HG03521 (cell line): ENCODE data around the gene NVL.
"Not testable (repeated sequence)": the region's sequence is repeated elsewhere in the genome, so short reads cannot be mapped to it uniquely, and the experiment has no call there.

Source experiments
- ATAC-seq: cut with Tn5 transposase; IDR thresholded peaks from one replicate; pipeline ENCODE4 v1.9.1; 2021; ENCODE audit warnings: mild to moderate bottlenecking, moderate library complexity; ENCODE audit not compliant: unreplicated experiment

Gene NVL

GRCh38 chr1:224329842-224330753 lies at the start of gene NVL:
NVL (minus strand) TSS chr1:224330172; CDS start chr1:224330127, 45 bp downstream.
- peak; percentile 73 for ATAC-seq

DNA sequence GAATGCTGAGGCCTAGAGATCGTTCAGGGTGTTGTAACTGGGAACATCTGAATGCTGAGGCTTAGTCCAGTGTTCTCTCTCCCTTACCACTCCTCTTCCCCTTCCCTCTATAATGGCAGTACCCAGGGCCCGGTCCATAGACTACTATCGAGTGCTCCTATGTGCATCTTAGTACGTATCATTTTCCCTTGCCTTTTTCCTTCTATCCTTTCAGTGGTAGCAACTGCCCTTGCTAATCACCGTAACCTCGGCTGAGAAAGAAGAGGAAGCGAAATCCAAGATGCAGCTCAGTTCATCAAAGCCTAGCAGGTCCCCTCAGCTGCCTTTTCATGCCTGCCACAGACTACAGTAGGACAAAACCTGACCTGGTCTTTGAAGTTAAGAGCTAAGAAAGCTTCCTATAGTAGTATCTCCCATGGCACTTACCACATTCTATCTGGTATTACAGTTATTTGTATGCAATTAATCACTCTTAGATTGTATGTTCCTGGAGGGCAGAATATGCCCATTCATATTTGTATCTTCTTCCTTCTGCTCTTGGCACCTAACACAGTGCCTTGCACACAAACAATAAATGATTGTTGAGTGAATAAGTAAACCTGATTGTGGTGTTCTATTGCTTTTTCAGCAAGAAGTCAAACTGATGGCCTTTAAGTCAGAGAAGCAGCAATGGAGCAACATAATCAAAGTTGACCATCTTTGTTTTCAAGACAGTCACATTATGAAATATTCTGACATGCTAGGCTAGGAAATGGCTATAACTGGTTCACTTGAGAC lies 49.1 kb upstream of the NVL start:
- ATAC-seq = no peak

- ATAC-seq = peak; percentile 48
Observed at GRCh38 chr1:224377676-224378006, 47.7 kb upstream of the NVL start.

GRCh38 chr1:224375059-224375458 lies 45.1 kb upstream of the NVL start:
- ATAC-seq = no peak

DNA sequence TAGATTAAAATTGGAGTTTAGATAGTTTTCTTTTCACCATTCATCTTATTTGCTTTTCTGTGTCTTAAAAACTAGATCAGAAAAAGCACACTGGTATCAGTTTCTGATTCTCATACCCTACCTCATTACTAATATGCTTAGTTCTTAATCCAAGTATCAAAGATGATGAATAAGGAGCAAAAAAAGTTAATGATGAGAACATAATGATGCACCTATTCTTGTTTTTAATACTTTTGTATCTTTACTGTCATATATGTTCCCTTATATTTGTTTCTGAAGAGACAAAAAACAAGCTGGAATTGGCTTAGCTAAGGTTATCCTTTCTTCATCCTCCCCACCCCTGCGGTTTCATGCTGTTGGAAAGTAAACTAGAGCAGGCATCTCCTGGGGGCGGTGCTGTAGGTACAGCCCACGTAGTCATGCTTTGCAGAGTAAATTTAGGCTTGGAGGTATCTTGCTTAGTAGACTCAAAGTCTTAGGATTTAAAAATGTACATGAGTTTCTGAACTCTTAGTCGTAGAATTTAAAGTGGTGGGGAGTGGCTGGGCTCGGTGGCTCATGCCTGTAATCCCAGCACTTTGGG lies 43.1 kb upstream of the NVL start:
- ATAC-seq = no peak

DNA sequence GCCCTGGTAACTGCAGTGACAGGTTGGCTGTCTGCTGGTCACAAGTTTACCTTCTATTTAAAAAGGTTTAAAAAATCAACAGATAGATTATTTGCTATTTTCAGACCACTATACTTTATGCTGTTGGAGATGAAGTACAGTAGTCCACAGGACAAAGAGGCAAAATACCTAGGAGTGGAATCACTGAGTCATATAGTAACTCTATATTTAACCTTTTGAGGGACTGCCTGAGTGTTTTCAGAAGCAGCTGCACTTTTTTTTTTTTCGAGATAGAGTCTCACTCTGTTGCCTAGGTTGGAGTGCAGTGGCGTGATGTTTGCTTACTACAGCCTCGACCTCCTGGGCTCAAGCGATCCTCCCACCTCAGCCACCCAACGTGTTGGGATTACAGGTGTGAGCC lies 38.4 kb upstream of the NVL start:
- ATAC-seq = peak; percentile 65

GRCh38 chr1:224359207-224359606 lies 29.2 kb upstream of the NVL start:
- ATAC-seq = no peak

GRCh38 chr1:224358237-224358636 lies 28.3 kb upstream of the NVL start:
- no peak for ATAC-seq

GRCh38 chr1:224357626-224358124 lies 27.7 kb upstream of the NVL start:
- ATAC-seq = no peak

GRCh38 chr1:224356685-224357625 lies 27.0 kb upstream of the NVL start, which contains the start of gene CNIH4:
CNIH4 (plus strand) TSS chr1:224356879; CDS start chr1:224356925, 46 bp downstream.
- peak; percentile 99 for ATAC-seq

GRCh38 chr1:224353975-224354925 lies 24.3 kb upstream of the NVL start:
- ATAC-seq = no peak

DNA sequence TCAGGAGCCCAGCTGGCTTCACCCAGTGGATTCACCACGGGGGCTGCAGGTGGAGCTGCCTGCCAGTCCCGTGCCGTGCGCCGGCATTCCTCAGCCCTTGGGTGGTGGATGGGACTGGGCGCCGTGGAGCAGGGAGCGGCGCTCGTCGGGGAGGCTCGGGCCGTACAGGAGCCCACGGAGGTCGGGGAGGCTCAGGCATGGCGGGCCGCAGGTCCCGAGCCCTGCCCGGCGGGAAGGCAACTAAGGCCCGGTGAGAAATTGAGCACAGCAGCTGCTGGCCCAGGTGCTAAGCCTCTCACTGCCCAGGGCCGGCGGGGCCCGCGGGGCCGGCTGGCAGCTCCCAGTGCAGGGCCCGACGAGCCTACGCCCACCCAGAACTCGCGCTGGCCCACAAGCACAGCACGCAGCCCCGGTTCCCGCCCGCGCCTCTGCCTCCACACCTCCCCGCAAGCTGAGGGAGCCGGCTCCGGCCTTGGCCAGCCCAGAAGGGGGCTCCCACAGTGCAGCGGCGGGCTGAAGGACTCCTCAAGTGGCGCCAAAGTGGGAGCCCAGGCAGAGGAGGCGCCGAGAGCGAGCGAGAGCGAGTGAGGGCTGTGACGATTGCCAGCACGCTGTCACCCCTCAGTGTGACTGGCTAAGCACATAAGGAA lies 22.6 kb upstream of the NVL start:
- ATAC-seq = not testable (repeated sequence)

GRCh38 chr1:224349716-224350115 lies 19.7 kb upstream of the NVL start:
- ATAC-seq = not testable (repeated sequence)

- no peak for ATAC-seq
Observed at GRCh38 chr1:224348137-224348536, 18.2 kb upstream of the NVL start.

GRCh38 chr1:224343679-224344078 lies 13.7 kb upstream of the NVL start:
- no peak for ATAC-seq

DNA sequence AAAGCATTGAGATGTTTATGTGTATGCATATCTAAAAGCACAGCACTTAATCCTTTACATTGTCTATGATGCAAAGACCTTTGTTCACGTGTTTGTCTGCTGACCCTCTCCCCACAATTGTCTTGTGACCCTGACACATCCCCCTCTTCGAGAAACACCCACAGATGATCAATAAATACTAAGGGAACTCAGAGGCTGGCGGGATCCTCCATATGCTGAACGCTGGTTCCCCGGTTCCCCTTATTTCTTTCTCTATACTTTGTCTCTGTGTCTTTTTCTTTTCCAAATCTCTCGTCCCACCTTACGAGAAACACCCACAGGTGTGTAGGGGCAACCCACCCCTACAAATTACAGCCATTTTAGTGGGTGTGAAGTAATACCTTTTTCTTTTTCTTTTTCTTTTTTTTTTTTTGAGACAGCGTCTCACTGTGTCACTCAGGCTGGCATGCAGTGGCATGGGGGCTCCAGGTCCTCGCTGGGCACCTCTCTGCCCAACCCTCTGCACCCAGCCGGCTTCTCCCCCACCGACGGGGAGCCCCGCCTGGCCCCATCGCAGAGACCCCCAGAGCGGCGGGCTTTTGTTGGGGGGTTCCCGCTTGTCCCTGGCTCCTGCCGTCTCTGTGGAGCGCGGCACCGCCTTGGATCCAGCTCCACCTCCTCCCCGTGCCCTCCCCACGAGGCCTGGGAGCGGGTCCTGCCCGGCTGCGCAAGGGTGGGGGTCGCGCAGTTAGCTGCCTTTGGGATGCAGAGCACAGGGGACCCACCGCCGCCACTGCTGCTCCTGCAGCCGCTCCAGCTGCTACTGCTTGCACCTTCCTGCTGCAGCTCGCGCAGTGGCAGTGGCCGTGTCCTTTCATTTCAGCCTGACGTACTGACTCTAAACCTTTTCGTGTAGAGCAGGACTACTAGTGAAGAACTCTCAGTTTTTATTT lies 10.7 kb upstream of the NVL start:
- ATAC-seq = peak; percentile 68

GRCh38 chr1:224339442-224340033 lies 9.6 kb upstream of the NVL start:
- ATAC-seq = no peak
